GM18870 (cell line): Measurements from ENCODE around the gene UBE2D2.
A peak's percentile ranks its signal among the peaks of the same experiment; 100 is the strongest.

Source experiments
- ATAC-seq: cut with Tn5 transposase; IDR thresholded peaks from one replicate; pipeline ENCODE4 v1.9.1; 2021; ENCODE audit warnings: moderate library complexity; ENCODE audit not compliant: unreplicated experiment

The UBE2D2 gene

GRCh38 chr5:139646111-139646510, 85.0 kb downstream of the UBE2D2 start:
- no peak for ATAC-seq

DNA sequence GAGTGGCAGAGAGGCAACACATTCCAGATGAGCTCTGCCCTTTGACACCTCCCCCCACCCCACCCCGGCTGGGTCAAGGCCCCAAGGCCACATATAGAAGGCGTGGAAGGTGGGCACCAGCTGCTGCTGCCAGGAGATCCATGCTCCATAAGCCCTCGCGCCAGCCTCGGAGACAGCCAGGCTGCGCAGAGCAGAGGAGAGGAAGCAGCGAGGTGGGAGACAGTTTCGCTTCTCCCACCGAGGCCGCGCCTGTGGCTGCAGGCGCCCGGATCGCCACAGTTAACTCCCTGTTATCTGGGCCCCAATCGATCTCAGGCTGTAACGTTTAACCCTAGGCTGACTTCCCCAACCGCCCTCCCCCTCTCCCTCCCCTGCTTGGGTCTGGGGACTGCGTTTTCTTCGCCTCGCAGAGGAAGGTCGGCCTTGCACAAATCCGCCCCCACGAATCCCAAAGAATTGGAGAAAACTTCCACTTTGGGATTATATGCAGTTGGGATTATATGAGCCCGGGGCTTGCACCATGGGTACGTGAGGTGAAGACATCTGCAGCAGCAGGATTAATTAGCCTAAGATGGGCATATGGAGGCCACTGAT, 85.9 kb downstream of the UBE2D2 start:
- no peak for ATAC-seq

DNA sequence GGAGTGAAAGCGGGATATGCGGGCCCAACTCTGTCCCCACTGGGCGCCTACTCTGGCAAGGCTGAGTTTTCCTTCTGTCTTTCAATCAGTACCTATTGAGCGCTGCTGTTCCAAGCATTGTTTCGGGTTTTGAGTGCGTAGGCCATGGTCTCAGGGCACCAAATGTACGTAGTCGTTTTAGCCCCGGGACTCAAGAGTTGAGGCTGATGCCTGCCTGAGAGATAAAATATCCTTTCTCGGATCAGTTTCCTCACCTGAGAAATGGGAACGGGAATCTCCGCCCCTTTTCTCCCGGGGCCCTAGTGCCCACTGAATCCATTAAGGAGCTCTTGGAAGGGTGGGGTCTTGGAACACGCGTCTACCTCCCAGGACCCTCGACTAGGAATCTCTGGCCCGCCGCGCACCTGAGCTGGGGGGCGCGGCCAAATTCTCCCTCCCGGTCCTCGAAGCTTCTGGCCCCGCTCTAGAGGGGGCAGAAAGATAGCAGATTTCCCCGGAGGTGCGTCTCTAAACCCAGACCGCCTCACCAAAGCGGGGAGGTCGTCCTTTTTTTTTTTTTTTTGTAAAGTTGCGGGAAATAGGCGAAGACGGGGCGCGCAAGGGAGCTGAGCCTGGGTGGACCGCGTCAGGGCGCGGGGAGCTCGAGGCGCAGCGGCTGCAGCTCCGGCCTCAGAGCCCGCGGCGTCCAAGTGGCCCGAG, 86.5 kb downstream of the UBE2D2 start:
- ATAC-seq, result no peak

- ATAC-seq, result no peak
Observed at GRCh38 chr5:139648205-139649081, 87.3 kb downstream of the UBE2D2 start, which contains the start of gene CXXC5. TSS of gene CXXC5 (plus strand) at chr5:139648349. CDS start at chr5:139680524, 32,175 bp downstream.

- ATAC-seq, result no peak
Observed at GRCh38 chr5:139649082-139649991, 88.2 kb downstream of the UBE2D2 start.

DNA sequence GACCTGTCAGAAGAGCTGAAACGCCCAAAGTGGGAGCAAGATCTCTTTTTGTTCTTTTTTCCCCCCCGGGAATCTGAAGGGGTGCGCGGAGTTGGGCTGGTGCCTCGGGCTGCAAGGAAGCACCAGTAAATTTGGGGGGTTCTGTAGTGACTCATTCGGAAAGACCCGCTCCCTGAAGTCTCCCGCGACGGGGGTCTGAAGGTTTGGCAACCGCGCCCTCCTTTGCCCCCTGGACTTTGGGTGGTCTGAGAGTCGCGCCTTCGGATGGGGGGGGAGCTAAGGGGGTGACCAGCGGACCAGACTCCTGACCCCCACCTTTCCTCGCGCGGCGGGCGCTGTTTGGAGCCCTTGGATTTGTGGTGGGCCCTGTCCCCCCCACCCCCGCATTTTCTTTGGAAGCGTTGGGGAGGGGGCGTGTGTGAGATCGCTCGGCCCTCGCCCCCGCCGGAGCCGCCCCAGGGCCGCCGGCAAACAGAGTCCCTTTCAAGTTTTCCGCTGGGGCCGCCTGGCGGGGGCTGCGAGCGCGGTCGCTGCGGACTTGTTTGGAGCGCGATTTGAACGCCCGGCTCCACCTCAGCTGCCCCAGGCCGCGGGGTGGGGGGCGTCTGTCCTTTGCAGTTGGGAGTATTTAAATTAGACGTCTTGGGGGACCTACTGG, 89.0 kb downstream of the UBE2D2 start:
- ATAC-seq, result no peak

- ATAC-seq, result no peak
Observed at GRCh38 chr5:139650689-139651042, 89.5 kb downstream of the UBE2D2 start.

GRCh38 chr5:139651043-139651834, 90.1 kb downstream of the UBE2D2 start:
- ATAC-seq, result no peak

- ATAC-seq, result peak; percentile 39
Observed at GRCh38 chr5:139651853-139652787, 91.0 kb downstream of the UBE2D2 start.

- peak; percentile 41 for ATAC-seq
Observed at GRCh38 chr5:139652788-139653241, 91.7 kb downstream of the UBE2D2 start.

- ATAC-seq, result no peak
Observed at GRCh38 chr5:139653616-139654015, 92.5 kb downstream of the UBE2D2 start.

- ATAC-seq, result no peak
Observed at GRCh38 chr5:139654464-139654863, 93.3 kb downstream of the UBE2D2 start.

- no peak for ATAC-seq
Observed at GRCh38 chr5:139654871-139655491, 93.8 kb downstream of the UBE2D2 start.

- ATAC-seq, result no peak
Observed at GRCh38 chr5:139655727-139656271, 94.7 kb downstream of the UBE2D2 start.

DNA sequence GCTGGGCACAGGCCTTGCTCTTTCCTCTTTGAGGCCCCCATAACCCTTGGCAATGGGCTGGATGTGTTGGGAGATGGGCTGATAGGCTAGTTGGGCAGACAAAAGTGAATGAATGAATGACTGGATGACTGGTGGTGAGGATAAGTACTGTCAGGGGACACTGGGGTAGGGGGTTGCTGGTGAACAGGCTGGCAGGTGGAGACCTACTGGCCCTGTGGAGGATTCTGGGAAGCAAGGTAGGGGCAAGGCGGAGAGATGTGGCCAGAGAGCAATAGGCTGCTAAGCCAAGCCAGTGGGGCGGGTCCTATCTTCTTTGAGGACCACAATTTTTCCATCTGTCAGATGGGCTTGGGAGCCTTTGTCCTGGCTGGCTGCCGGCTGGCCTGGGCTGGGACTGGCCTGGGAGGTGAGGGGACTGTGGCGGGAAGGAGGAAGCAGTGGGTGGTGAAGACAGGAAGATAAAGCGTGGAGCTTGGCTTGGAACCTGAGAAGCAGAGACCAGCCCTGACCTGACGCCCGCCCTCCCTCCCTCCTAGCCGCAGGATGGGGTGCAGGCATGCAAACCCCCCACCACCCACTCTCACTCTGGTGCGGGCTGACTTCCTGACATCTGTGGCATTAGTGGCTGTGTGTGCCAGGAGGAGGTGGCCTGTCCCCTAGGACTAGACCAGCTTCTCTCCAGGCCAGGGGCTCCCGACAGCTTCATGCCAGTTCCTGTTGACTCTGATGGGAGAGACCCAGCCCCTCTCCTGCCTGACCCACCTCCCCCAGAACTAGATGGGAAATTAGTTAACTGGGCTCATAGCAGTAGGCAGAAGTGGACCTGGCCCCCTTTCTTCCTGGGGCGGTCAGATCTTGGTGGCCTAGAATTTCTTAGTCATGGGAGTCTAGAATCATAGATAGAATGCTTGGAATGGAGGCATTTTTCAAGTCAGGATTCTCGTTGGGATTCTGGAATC, 96.5 kb downstream of the UBE2D2 start:
- ATAC-seq, result no peak

- ATAC-seq, result no peak
Observed at GRCh38 chr5:139658501-139658927, 97.4 kb downstream of the UBE2D2 start.
